Measurements from ENCODE around the gene IQSEC3.
"Not testable (repeated sequence)": the region's sequence is repeated elsewhere in the genome, so short reads cannot be mapped to it uniquely, and the experiment has no call there.

Gene IQSEC3

DNA sequence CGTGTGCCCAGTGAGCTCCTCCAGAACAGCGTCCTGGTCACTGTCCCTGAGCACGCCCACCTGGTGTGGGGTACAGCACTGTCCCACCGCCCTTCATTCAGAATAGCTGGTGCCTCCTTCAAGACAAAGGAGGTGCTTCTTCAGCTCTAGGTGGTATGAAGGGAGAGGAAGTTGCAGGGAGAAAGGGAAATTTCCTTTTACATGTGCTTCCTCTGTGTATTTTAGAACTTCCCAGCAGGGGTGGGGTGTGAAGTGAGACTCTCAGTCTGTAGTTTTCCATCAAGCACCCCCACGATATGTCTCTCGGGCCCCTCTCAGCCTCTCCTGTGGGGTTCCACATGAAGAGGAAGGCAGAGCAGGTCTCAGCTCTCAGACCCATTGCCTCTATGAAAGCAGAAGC lies 148.5 kb downstream of the IQSEC3 start:
- no peaks in the 10 kb centered on the region for H3K9me3 ChIP-seq (ENCODE audit: insufficient read depth, low read depth, low read length)
- H2AFZ ChIP-seq (ENCODE audit: low read length): no peak overlapping the region
- H3K4me3 ChIP-seq (ENCODE audit: low read length, poor library complexity, severe bottlenecking): no peak overlapping the region
- H3F3A ChIP-seq (ENCODE audit: low read depth): no peaks in the 10 kb centered on the region
- H3K27me3 ChIP-seq (ENCODE audit: insufficient read depth, low read length, poor library complexity, severe bottlenecking): no peaks in the 10 kb centered on the region
- no peak overlapping the region for H3K9ac ChIP-seq (ENCODE audit: low read depth, low read length, poor library complexity, severe bottlenecking)
- no peaks in the 10 kb centered on the region for H4K20me1 ChIP-seq (ENCODE audit: insufficient read depth, low read length, poor library complexity, severe bottlenecking)
- peaks cover 58% of the 10 kb centered on the region for H3K4me1 ChIP-seq (ENCODE audit: insufficient read depth, low read length, poor library complexity, severe bottlenecking)
- no peak for TF ChIP-seq EZH2phosphoT487 (IDR thresholded peaks at IDR 0.05; ENCODE audit: borderline replicate concordance)
- TF ChIP-seq, protein P1, sequence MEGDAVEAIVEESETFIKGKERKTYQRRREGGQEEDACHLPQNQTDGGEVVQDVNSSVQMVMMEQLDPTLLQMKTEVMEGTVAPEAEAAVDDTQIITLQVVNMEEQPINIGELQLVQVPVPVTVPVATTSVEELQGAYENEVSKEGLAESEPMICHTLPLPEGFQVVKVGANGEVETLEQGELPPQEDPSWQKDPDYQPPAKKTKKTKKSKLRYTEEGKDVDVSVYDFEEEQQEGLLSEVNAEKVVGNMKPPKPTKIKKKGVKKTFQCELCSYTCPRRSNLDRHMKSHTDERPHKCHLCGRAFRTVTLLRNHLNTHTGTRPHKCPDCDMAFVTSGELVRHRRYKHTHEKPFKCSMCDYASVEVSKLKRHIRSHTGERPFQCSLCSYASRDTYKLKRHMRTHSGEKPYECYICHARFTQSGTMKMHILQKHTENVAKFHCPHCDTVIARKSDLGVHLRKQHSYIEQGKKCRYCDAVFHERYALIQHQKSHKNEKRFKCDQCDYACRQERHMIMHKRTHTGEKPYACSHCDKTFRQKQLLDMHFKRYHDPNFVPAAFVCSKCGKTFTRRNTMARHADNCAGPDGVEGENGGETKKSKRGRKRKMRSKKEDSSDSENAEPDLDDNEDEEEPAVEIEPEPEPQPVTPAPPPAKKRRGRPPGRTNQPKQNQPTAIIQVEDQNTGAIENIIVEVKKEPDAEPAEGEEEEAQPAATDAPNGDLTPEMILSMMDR (conservative IDR thresholded peaks at IDR 0.05; ENCODE audit: low read length): no peak
- no peak overlapping the region for H3K4me2 ChIP-seq (ENCODE audit: low read depth, low read length, poor library complexity, severe bottlenecking)
- no peaks in the 10 kb centered on the region for H3K36me3 ChIP-seq (ENCODE audit: insufficient read depth, low read length)
- no peaks in the 10 kb centered on the region for H3K9me2 ChIP-seq (replicated peaks; ENCODE audit: low read depth, low read length)
- no peaks in the 10 kb centered on the region for H3K79me2 ChIP-seq (ENCODE audit: insufficient read depth, low read length)

DNA sequence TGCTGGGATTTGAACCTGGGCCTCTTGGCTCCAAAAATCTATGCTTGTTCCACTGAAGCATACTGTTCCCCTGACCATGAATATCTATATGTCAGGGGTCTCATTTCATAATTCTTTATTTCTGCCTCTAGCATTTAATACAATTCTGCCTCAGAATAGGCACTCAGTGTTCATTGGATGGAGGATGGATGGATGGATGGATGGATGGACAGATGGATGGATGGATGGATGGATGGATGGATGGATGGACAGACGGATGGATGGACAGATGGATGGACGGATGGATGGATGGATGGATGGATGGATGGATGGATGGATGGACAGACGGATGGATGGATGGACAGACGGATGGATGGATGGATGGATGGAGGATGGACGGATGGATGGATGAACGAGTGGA lies 150.5 kb downstream of the IQSEC3 start:
- not testable (repeated sequence) for H3F3A ChIP-seq (ENCODE audit: low read depth); H2AFZ ChIP-seq (ENCODE audit: low read length); H3K27me3 ChIP-seq (ENCODE audit: insufficient read depth, low read length, poor library complexity, severe bottlenecking); H3K79me2 ChIP-seq (ENCODE audit: insufficient read depth, low read length); H3K9me3 ChIP-seq (ENCODE audit: insufficient read depth, low read depth, low read length); H4K20me1 ChIP-seq (ENCODE audit: insufficient read depth, low read length, poor library complexity, severe bottlenecking); H3K4me2 ChIP-seq (ENCODE audit: low read depth, low read length, poor library complexity, severe bottlenecking); H3K9me2 ChIP-seq (replicated peaks; ENCODE audit: low read depth, low read length); H3K9ac ChIP-seq (ENCODE audit: low read depth, low read length, poor library complexity, severe bottlenecking); H3K4me3 ChIP-seq (ENCODE audit: low read length, poor library complexity, severe bottlenecking); H3K36me3 ChIP-seq (ENCODE audit: insufficient read depth, low read length)
- peaks cover 72% of the 10 kb centered on the region for H3K4me1 ChIP-seq (ENCODE audit: insufficient read depth, low read length, poor library complexity, severe bottlenecking)

GRCh38 chr12:218221-218620 lies 151.7 kb downstream of the IQSEC3 start:
- Histone ChIP-seq H3K27me3 (ENCODE audit: insufficient read depth, low read length, poor library complexity, severe bottlenecking) (no peaks in the 10 kb centered on the region), H3K9me3 (ENCODE audit: insufficient read depth, low read depth, low read length) (no peaks in the 10 kb centered on the region)

More at GRCh38 chr12:218221-218620, 151.7 kb downstream of the IQSEC3 start:
- H3K4me2 ChIP-seq (ENCODE audit: low read depth, low read length, poor library complexity, severe bottlenecking): no peak overlapping the region
- no peaks in the 10 kb centered on the region for H3F3A ChIP-seq (ENCODE audit: low read depth)
- no peaks in the 10 kb centered on the region for H3K9me2 ChIP-seq (replicated peaks; ENCODE audit: low read depth, low read length)
- no peak overlapping the region for H3K4me3 ChIP-seq (ENCODE audit: low read length, poor library complexity, severe bottlenecking)
- no peaks in the 10 kb centered on the region for H3K79me2 ChIP-seq (ENCODE audit: insufficient read depth, low read length)
- no peak overlapping the region for H2AFZ ChIP-seq (ENCODE audit: low read length)
- no peak overlapping the region for H3K9ac ChIP-seq (ENCODE audit: low read depth, low read length, poor library complexity, severe bottlenecking)
- H3K36me3 ChIP-seq (ENCODE audit: insufficient read depth, low read length): no peaks in the 10 kb centered on the region
- H3K4me1 ChIP-seq (ENCODE audit: insufficient read depth, low read length, poor library complexity, severe bottlenecking): peaks cover 76% of the 10 kb centered on the region
- no peaks in the 10 kb centered on the region for H4K20me1 ChIP-seq (ENCODE audit: insufficient read depth, low read length, poor library complexity, severe bottlenecking)
- TF ChIP-seq, protein P1 (conservative IDR thresholded peaks at IDR 0.05; ENCODE audit: low read length): no peak
- no peak for TF ChIP-seq EZH2phosphoT487 (IDR thresholded peaks at IDR 0.05; ENCODE audit: borderline replicate concordance)

Measured in Loucy (cell line).